ENCODE measurements around the gene SIRT5. TPM values are rescaled to one million over a fixed set of nuclear protein-coding genes. Genes with fewer than 3 reads are reported as not detected.

The SIRT5 gene
- total RNA-seq, 1 experiment from 2014 or later, result 14.3 TPM

DNA sequence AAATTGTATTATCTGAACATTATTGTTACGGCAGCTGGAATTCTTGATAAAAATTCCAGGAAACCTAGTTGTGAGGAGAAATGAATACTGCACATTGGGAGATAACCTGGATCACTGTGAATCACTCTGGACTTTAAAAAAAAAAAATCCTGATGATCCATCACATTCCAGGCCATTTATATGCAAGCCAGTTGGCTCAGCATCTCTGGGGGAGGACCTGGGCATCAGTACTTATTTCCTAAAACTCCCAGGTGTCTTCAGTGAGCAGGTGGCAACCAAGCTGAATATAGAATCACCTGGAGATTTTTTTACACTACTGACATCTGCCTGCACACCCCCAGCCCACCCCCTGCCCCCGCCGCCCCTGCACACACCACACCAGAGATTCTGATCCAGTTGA, 39.1 kb upstream of the SIRT5 start:
- H3K4me3 Mint-ChIP-seq, result no peak overlapping the region
- no peaks in the 10 kb centered on the region for H3K23me2 ChIP-seq (ENCODE audit: insufficient read length, low read depth, low read length, poor library complexity, severe bottlenecking)
- TF ChIP-seq, protein P1, sequence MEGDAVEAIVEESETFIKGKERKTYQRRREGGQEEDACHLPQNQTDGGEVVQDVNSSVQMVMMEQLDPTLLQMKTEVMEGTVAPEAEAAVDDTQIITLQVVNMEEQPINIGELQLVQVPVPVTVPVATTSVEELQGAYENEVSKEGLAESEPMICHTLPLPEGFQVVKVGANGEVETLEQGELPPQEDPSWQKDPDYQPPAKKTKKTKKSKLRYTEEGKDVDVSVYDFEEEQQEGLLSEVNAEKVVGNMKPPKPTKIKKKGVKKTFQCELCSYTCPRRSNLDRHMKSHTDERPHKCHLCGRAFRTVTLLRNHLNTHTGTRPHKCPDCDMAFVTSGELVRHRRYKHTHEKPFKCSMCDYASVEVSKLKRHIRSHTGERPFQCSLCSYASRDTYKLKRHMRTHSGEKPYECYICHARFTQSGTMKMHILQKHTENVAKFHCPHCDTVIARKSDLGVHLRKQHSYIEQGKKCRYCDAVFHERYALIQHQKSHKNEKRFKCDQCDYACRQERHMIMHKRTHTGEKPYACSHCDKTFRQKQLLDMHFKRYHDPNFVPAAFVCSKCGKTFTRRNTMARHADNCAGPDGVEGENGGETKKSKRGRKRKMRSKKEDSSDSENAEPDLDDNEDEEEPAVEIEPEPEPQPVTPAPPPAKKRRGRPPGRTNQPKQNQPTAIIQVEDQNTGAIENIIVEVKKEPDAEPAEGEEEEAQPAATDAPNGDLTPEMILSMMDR (conservative IDR thresholded peaks at IDR 0.05), result no peak
- no peaks in the 10 kb centered on the region for H3K9me3 ChIP-seq (ENCODE audit: control insufficient read depth, low read depth, low read length)
- peaks cover 11% of the 10 kb centered on the region for H3K4me1 ChIP-seq (ENCODE audit: insufficient read depth, low read length)
- no peak overlapping the region for H4K91ac ChIP-seq (ENCODE audit: insufficient read length, low read depth, low read length)
- no peaks in the 10 kb centered on the region for H3K79me2 ChIP-seq (ENCODE audit: insufficient read depth, low read length)
- H3K4ac ChIP-seq (ENCODE audit: low read depth, low read length), result no peak overlapping the region
- no peak overlapping the region for H3K27ac ChIP-seq (ENCODE audit: insufficient read length, low read depth, low read length)
- H3K27ac Mint-ChIP-seq, result no peak overlapping the region
- no peak overlapping the region for H3K9ac ChIP-seq (ENCODE audit: extremely low read depth, insufficient read length, low read length)
- H3K23ac ChIP-seq (ENCODE audit: insufficient read length, low read depth, low read length), result no peak overlapping the region
- H2BK15ac ChIP-seq (ENCODE audit: low read depth, low read length), result no peak overlapping the region
- no peak overlapping the region for H4K5ac ChIP-seq (ENCODE audit: insufficient read length, low read depth, low read length)
- H3K9me3 Mint-ChIP-seq, result no peaks in the 10 kb centered on the region
- H3K18ac ChIP-seq (ENCODE audit: insufficient read length, low read depth, low read length), result no peak overlapping the region
- H3K4me1 Mint-ChIP-seq, result peaks cover 41 to 42% of the 10 kb centered on the region in 2 experiments
- no peaks in the 10 kb centered on the region for H3K27me3 Mint-ChIP-seq (ENCODE audit: low read depth)
- no peaks in the 10 kb centered on the region for H3K79me1 ChIP-seq (ENCODE audit: insufficient read depth, low read depth, low read length, poor library complexity, severe bottlenecking)
- no peaks in the 10 kb centered on the region for H4K20me1 ChIP-seq (ENCODE audit: control insufficient read depth, insufficient read depth, insufficient read length)
- no peak overlapping the region for H2AK5ac ChIP-seq (ENCODE audit: insufficient read length, low read length)
- WGBS (ENCODE audit: extremely low coverage, insufficient read length, low lambda C conversion rate), result no CpG with 5 or more reads among the region's 3 CpGs
- H3T11ph ChIP-seq (ENCODE audit: low read length), result no peak overlapping the region
- no peak overlapping the region for H2BK20ac ChIP-seq (ENCODE audit: low read depth, low read length, poor library complexity, severe bottlenecking)
- H3K27me3 ChIP-seq (ENCODE audit: insufficient read depth, low read length), result no peaks in the 10 kb centered on the region
- H3K36me3 Mint-ChIP-seq (ENCODE audit: insufficient read depth in 1 of 3, low read depth in 3 of 3), result no peaks in the 10 kb centered on the region
- H3K56ac ChIP-seq (ENCODE audit: insufficient read length, low read depth, low read length), result no peak overlapping the region
- H2BK5ac ChIP-seq (ENCODE audit: insufficient read length, low read length), result no peak overlapping the region
- H2BK120ac ChIP-seq (ENCODE audit: low read depth, low read length, poor library complexity, severe bottlenecking), result no peak overlapping the region
- H3K4me2 ChIP-seq (ENCODE audit: insufficient read depth, insufficient read length, low read length), result no peak overlapping the region
- H2AFZ ChIP-seq (ENCODE audit: low read length), result no peak overlapping the region
- H4K8ac ChIP-seq (replicated peaks; ENCODE audit: insufficient read length, low read depth, low read length), result no peak overlapping the region
- no peak for DNase-seq
- no peak overlapping the region for H3K14ac ChIP-seq (ENCODE audit: insufficient read depth, low read length)
- H2BK12ac ChIP-seq (ENCODE audit: insufficient read length, low read depth, low read length), result no peak overlapping the region
